Endothelial cell of umbilical vein (primary cell): Measurements from ENCODE around the gene VPS37D.

Experiments used
- CTCF ChIP-seq, 2 donors: IDR thresholded peaks; 1 replicate in 1 of 2; 2 replicates in 1 of 2; pipeline ENCODE4 v1.5.1; 2011; ENCODE audit warnings: low read length in 2 of 2, mild to moderate bottlenecking in 2 of 2, moderate library complexity in 2 of 2, control low read depth in 1 of 2, inconsistent platforms in 1 of 2, low read depth in 1 of 2; ENCODE audit not compliant: insufficient read depth in 1 of 2; ENCODE audit errors: extremely low read depth in 1 of 2
- EZH2 ChIP-seq: IDR thresholded peaks from 2 replicates; pipeline ENCODE4 v1.6.1; 2012; ENCODE audit warnings: borderline replicate concordance, low read depth, mild to moderate bottlenecking, moderate library complexity, low read length, inconsistent platforms; ENCODE audit not compliant: severe bottlenecking

- no peak for TF ChIP-seq EZH2
- no peak for TF ChIP-seq CTCF (IDR thresholded peaks at IDR 0.05; ENCODE audit: extremely low read depth in 1 of 2, insufficient read depth in 1 of 2, low read depth in 1 of 2, low read length in 2 of 2)
Observed at GRCh38 chr7:73646785-73647724, 20.6 kb upstream of the VPS37D start.
